HTR-8/SVneo (cell line): Measurements from ENCODE around the gene DOK3.

ENCODE experiments used
- DNase-seq: peaks from one replicate; pipeline ENCODE4 v3.0.0; 2011; ENCODE audit warnings: low spot score, mixed read lengths; ENCODE audit not compliant: insufficient read length
- FAIRE-seq: peaks from 2 replicates; lab custom pipeline; 2011; peaks lifted over from hg19 to GRCh38; lab: Jason Lieb, UNC

Gene DOK3

GRCh38 chr5:177516601-177517568 is 7.3 kb upstream of the DOK3 start, which contains the start of gene DDX41:
TSS of gene DDX41 (minus strand) at chr5:177516961. CDS start at chr5:177516945, 16 bp downstream.
- FAIRE-seq (peak; percentile 98), DNase-seq (peak; percentile 98)

- DNase-seq (no peak), FAIRE-seq (no peak)
Observed at GRCh38 chr5:177515580-177515979, 6.0 kb upstream of the DOK3 start.

GRCh38 chr5:177514541-177514940 is 4.9 kb upstream of the DOK3 start:
- FAIRE-seq: no peak
- DNase-seq: no peak

GRCh38 chr5:177513500-177513899 is 3.9 kb upstream of the DOK3 start:
- no peak for FAIRE-seq
- no peak for DNase-seq

GRCh38 chr5:177512736-177513380 is 3.2 kb upstream of the DOK3 start:
- no peak for DNase-seq
- no peak for FAIRE-seq

- FAIRE-seq (no peak), DNase-seq (no peak)
Observed at GRCh38 chr5:177511796-177512675, 2.4 kb upstream of the DOK3 start.

GRCh38 chr5:177511181-177511580 is 1.6 kb upstream of the DOK3 start:
- FAIRE-seq (no peak), DNase-seq (no peak)

GRCh38 chr5:177510567-177511053 is 984 bp upstream of the DOK3 start:
- DNase-seq: no peak
- no peak for FAIRE-seq

GRCh38 chr5:177509991-177510566 is 453 bp upstream of the DOK3 start:
- DNase-seq (no peak), FAIRE-seq (no peak)

GRCh38 chr5:177508837-177509236 is 789 bp downstream of the DOK3 start:
- DNase-seq (no peak), FAIRE-seq (no peak)

GRCh38 chr5:177508221-177508611 is 1.4 kb downstream of the DOK3 start:
- FAIRE-seq (no peak), DNase-seq (no peak)

- FAIRE-seq (no peak), DNase-seq (no peak)
Observed at GRCh38 chr5:177507596-177508220, 1.9 kb downstream of the DOK3 start.

GRCh38 chr5:177507165-177507564 is 2.5 kb downstream of the DOK3 start:
- no peak for FAIRE-seq
- no peak for DNase-seq

GRCh38 chr5:177505075-177505474 is 4.6 kb downstream of the DOK3 start:
- no peak for FAIRE-seq

GRCh38 chr5:177504086-177505056 is 5.3 kb downstream of the DOK3 start:
- DNase-seq (no peak), FAIRE-seq (no peak)

More at GRCh38 chr5:177505075-177505474, 4.6 kb downstream of the DOK3 start:
- DNase-seq: no peak

GRCh38 chr5:177503351-177504085 is 6.1 kb downstream of the DOK3 start:
- DNase-seq (no peak), FAIRE-seq (no peak)

- FAIRE-seq (no peak), DNase-seq (no peak)
Observed at GRCh38 chr5:177502886-177503285, 6.7 kb downstream of the DOK3 start.
